ENCODE measurements around the gene PPP4R1.

PPP4R1 gene

DNA sequence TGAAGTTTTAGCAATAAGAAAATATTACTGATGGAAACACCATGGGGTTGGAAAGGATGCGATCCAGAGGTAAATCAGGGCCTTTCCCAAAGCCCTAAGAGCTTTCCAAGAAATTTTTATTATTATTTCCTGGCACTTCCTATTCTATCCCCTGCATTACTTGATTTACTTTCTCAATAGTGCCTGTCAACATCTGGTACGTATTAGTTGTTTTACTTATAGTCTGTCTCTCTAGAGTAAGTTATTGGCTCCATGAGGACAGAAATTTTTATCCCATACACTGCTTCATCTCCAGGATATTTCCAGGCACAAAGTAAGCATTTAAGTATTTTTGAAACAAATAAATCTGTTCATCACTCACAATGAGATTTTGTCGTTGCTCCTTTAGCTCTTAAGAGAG lies 18.1 kb downstream of the PPP4R1 start:
- no peak overlapping the region for H3K4me3 ChIP-seq (replicated peaks in 1 of 2; ENCODE audit: low read depth in 2 of 2, low read length in 2 of 2)
- TF ChIP-seq CTCF (IDR thresholded peaks at IDR 0.05; ENCODE audit: low read depth, low read length): no peak
- peak; percentile 20 to 31 for DNase-seq (ENCODE audit: low read depth in 2 of 2)

DNA sequence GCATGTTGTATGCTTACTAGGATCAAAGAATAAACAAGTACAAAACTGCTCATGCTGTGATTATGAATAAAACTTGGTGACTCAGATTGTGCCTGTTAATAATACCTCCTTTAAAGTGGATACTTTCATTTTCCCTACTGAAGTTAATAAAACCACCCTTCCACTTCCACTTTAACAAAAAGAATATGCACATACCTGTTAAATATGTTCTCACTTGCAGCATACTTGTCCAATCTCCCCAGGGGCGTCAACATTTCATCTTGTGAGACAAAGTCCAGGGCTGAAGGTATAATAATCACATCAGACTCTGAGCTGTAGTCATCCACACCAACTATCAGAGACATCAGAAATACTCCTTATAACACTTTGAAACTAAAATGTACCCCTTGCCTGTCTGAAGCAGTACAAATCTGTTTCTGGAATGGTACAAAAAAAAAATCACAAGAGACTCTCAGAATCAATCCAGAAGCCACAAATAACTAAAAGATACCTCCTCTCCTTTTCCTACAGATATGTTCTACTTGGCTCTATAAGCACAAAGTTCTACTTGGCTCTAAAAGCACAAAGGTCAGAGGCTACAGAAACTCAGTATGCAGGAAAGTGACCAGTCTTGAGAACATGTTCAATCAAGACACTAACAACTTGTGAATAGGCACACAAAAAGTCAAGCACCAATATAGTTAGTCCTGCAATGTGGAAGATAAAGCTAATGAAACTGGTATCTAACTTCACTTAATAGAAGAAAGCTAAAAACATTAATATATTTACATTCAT lies 19.3 kb downstream of the PPP4R1 start:
- DNase-seq (ENCODE audit: low read depth in 2 of 2): peak; percentile 51 to 53
- no peak for TF ChIP-seq CTCF (IDR thresholded peaks at IDR 0.05; ENCODE audit: low read depth, low read length)
- no peak overlapping the region for H3K4me3 ChIP-seq (replicated peaks in 1 of 2; ENCODE audit: low read depth in 2 of 2, low read length in 2 of 2)

DNA sequence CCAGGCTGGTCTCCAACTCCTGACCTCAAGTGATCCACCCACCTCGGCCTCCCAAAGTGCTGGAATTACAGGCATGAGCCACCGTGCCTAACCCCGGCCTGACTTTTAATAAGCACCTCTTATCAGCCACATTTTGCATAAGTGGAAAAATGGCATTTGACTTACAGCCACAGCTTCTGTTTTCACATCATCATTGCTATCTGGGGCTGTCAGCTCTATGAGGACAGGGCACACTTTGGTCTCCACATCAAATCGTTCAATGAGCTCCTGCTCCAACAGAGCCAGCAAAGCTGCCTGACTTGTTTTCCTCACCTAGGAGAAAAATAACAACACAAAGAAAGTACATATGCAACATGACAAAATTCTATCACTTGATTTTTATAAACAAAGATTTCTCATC lies 26.4 kb downstream of the PPP4R1 start:
- TF ChIP-seq CTCF (IDR thresholded peaks at IDR 0.05; ENCODE audit: low read depth, low read length): no peak
- H3K4me3 ChIP-seq (replicated peaks in 1 of 2; ENCODE audit: low read depth in 2 of 2, low read length in 2 of 2): no peak overlapping the region
- no peak for DNase-seq (ENCODE audit: low read depth in 2 of 2)

DNA sequence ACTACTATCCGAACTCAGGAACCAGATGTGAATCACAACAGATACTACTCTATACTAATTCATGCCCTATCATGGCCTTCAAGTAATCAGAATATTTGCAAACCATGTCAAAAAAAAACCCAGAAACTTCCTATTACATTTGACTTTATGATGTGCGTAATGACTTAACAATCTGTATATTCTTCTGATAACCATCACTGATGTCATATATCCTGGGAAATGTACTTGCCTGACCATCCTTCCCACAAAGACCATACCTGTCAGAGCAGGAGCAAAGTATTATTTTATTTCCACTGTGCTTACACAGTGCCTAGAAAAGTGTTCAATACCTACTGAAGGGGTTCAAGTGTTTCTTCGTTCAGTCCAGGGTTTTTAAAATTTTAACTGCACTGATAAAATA lies 27.5 kb downstream of the PPP4R1 start:
- no peak overlapping the region for H3K4me3 ChIP-seq (replicated peaks in 1 of 2; ENCODE audit: low read depth in 2 of 2, low read length in 2 of 2)
- TF ChIP-seq CTCF (IDR thresholded peaks at IDR 0.05; ENCODE audit: low read depth, low read length): no peak
- no peak for DNase-seq (ENCODE audit: low read depth in 2 of 2)

DNA sequence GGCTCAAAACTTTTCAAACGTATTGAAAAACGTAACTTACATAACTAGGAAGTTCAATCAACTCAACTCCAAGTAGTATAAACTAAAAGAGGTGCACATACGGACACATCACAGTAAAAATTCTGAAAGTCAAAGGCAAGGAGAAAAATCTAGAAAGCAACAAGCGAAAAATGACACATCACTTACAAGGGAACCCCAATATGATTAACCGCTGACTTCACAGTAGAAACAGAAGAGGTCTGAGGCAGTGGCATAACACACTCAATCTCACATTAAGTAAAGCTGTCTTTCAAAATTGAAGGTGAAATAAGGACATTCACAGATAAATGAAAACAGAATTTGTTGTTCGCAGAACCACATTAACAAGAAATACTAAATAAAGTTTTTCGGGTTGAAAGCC lies 32.7 kb downstream of the PPP4R1 start:
- H3K4me3 ChIP-seq (replicated peaks in 1 of 2; ENCODE audit: low read depth in 2 of 2, low read length in 2 of 2): no peak overlapping the region
- no peak for TF ChIP-seq CTCF (IDR thresholded peaks at IDR 0.05; ENCODE audit: low read depth, low read length)
- no peak for DNase-seq (ENCODE audit: low read depth in 2 of 2)

GRCh38 chr18:9578306-9578705 lies 36.1 kb downstream of the PPP4R1 start:
- peak in 1 of 2 donors; percentile 31 for DNase-seq (ENCODE audit: low read depth in 2 of 2)
- H3K4me3 ChIP-seq (replicated peaks in 1 of 2; ENCODE audit: low read depth in 2 of 2, low read length in 2 of 2): no peak overlapping the region
- no peak for TF ChIP-seq CTCF (IDR thresholded peaks at IDR 0.05; ENCODE audit: low read depth, low read length)

- no peak overlapping the region for H3K4me3 ChIP-seq (replicated peaks in 1 of 2; ENCODE audit: low read depth in 2 of 2, low read length in 2 of 2)
- DNase-seq (ENCODE audit: low read depth in 2 of 2): no peak
- TF ChIP-seq CTCF (IDR thresholded peaks at IDR 0.05; ENCODE audit: low read depth, low read length): no peak
These were observed 37.0 kb downstream of the PPP4R1 start for GRCh38 chr18:9577361-9577760.

Data from cardiac fibroblast (primary cell).